Ovary (tissue), 3 donors: ENCODE measurements around the gene MED26.

Experiments used
- EP300 ChIP-seq: sonication (generic); formaldehyde crosslinking; IDR thresholded peaks from one replicate; pipeline ENCODE4 v1.6.1; 2017; ENCODE audit warnings: antibody characterized with exemption
- POLR2A ChIP-seq: fragments of 450-650 bp; IDR thresholded peaks from one replicate; pipeline ENCODE4 v1.6.1; 2017; ENCODE audit warnings: antibody characterized with exemption, mild to moderate bottlenecking, moderate library complexity
- TF ChIP-seq, protein P1 (sequence below), 3 donors: fragments of 450-650 bp in 2 of 3; fragments of 200-600 bp in 1 of 3; IDR thresholded peaks; one replicate each; pipeline versions ENCODE4 v1.5.1 to v1.8.0; 2016 to 2022; ENCODE audit warnings: antibody characterized with exemption in 3 of 3, mild to moderate bottlenecking in 1 of 3
- donor health status: DM: no; HTN: no; CAD: no.

DNA sequence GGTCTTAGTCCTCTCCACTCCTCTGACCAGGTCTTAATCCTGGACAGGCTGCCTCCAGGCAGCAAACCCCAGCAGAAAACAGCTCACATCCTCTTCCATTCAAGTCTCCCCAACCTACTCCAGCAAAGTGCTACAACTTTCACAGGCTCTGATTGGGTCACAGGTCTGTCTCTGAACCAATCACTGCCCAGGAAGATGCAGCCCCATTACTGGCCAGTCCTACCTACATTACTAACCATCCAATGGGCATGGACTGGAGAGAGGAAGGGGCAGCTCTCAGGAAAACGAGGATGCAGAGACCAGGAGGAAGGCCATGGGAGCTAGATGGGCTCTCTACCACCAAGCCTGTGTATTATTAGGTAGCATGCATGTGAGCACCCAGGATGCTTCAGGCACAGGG, 12.2 kb downstream of the MED26 start:
- TF ChIP-seq, protein P1, sequence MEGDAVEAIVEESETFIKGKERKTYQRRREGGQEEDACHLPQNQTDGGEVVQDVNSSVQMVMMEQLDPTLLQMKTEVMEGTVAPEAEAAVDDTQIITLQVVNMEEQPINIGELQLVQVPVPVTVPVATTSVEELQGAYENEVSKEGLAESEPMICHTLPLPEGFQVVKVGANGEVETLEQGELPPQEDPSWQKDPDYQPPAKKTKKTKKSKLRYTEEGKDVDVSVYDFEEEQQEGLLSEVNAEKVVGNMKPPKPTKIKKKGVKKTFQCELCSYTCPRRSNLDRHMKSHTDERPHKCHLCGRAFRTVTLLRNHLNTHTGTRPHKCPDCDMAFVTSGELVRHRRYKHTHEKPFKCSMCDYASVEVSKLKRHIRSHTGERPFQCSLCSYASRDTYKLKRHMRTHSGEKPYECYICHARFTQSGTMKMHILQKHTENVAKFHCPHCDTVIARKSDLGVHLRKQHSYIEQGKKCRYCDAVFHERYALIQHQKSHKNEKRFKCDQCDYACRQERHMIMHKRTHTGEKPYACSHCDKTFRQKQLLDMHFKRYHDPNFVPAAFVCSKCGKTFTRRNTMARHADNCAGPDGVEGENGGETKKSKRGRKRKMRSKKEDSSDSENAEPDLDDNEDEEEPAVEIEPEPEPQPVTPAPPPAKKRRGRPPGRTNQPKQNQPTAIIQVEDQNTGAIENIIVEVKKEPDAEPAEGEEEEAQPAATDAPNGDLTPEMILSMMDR (IDR thresholded peaks at IDR 0.05), result no peak
- TF ChIP-seq POLR2A (no peak), EP300 (no peak)
